ENCODE results near the gene MMP28. TPM values are rescaled to one million over a fixed set of nuclear protein-coding genes. Genes with fewer than 3 reads are reported as not detected.
A peak's percentile ranks its signal among the peaks of the same experiment; 100 is the strongest.

MMP28 gene
- total RNA-seq, 1 donor from 2014 or later, result 8.6 TPM

GRCh38 chr17:35791681-35792350, 3.6 kb downstream of the MMP28 start:
- Mint-ChIP-seq H3K27ac (ENCODE audit: unreplicated experiment) (no peak overlapping the region), H3K4me1 (ENCODE audit: low read depth) (peaks cover 58% of the 10 kb centered on the region), H3K27me3 (ENCODE audit: low read depth) (peaks cover 1% of the 10 kb centered on the region), H3K4me3 (ENCODE audit: unreplicated experiment) (no peak overlapping the region), H3K9me3 (ENCODE audit: low read depth) (no peaks in the 10 kb centered on the region), H3K36me3 (ENCODE audit: low read depth) (no peaks in the 10 kb centered on the region)
- TF ChIP-seq CTCF (IDR thresholded peaks at IDR 0.05), result no peak
- no peak for DNase-seq (ENCODE audit: low spot score)

GRCh38 chr17:35790841-35791240, 4.6 kb downstream of the MMP28 start:
- H3K4me3 Mint-ChIP-seq (ENCODE audit: unreplicated experiment), result no peak overlapping the region
- no peaks in the 10 kb centered on the region for H3K9me3 Mint-ChIP-seq (ENCODE audit: low read depth)
- no peak for TF ChIP-seq CTCF (IDR thresholded peaks at IDR 0.05)
- H3K36me3 Mint-ChIP-seq (ENCODE audit: low read depth), result no peaks in the 10 kb centered on the region
- H3K4me1 Mint-ChIP-seq (ENCODE audit: low read depth), result peaks cover 58% of the 10 kb centered on the region
- H3K27me3 Mint-ChIP-seq (ENCODE audit: low read depth), result peaks cover 1% of the 10 kb centered on the region
- no peak overlapping the region for H3K27ac Mint-ChIP-seq (ENCODE audit: unreplicated experiment)
- no peak for DNase-seq (ENCODE audit: low spot score)

GRCh38 chr17:35788477-35789368, 6.7 kb downstream of the MMP28 start:
- Mint-ChIP-seq H3K4me3 (ENCODE audit: unreplicated experiment) (no peak overlapping the region), H3K27me3 (ENCODE audit: low read depth) (no peaks in the 10 kb centered on the region), H3K9me3 (ENCODE audit: low read depth) (no peaks in the 10 kb centered on the region), H3K27ac (ENCODE audit: unreplicated experiment) (peak overlapping the region; percentile 97), H3K36me3 (ENCODE audit: low read depth) (no peaks in the 10 kb centered on the region), H3K4me1 (ENCODE audit: low read depth) (peaks cover 65% of the 10 kb centered on the region)
- DNase-seq (ENCODE audit: low spot score), result no peak
- TF ChIP-seq CTCF (IDR thresholded peaks at IDR 0.05), result no peak

GRCh38 chr17:35786941-35787432, 8.5 kb downstream of the MMP28 start:
- Mint-ChIP-seq H3K27ac (ENCODE audit: unreplicated experiment) (peak overlapping the region; percentile 97), H3K9me3 (ENCODE audit: low read depth) (no peaks in the 10 kb centered on the region), H3K36me3 (ENCODE audit: low read depth) (no peaks in the 10 kb centered on the region), H3K4me3 (ENCODE audit: unreplicated experiment) (no peak overlapping the region), H3K27me3 (ENCODE audit: low read depth) (no peaks in the 10 kb centered on the region), H3K4me1 (ENCODE audit: low read depth) (peaks cover 60% of the 10 kb centered on the region)
- TF ChIP-seq CTCF (IDR thresholded peaks at IDR 0.05), result no peak
- peak; percentile 8 for DNase-seq (ENCODE audit: low spot score)

GRCh38 chr17:35784895-35785294, 10.5 kb downstream of the MMP28 start:
- no peaks in the 10 kb centered on the region for H3K9me3 Mint-ChIP-seq (ENCODE audit: low read depth)
- peak; percentile 14 for DNase-seq (ENCODE audit: low spot score)
- H3K36me3 Mint-ChIP-seq (ENCODE audit: low read depth), result no peaks in the 10 kb centered on the region

More at GRCh38 chr17:35784895-35785294, 10.5 kb downstream of the MMP28 start:
- no peak for TF ChIP-seq CTCF (IDR thresholded peaks at IDR 0.05)
- Mint-ChIP-seq H3K27me3 (ENCODE audit: low read depth) (no peaks in the 10 kb centered on the region), H3K4me1 (ENCODE audit: low read depth) (peaks cover 70% of the 10 kb centered on the region), H3K27ac (ENCODE audit: unreplicated experiment) (peak overlapping the region; percentile 59), H3K4me3 (ENCODE audit: unreplicated experiment) (no peak overlapping the region)
